SW480 (cell line): Measurements from ENCODE around the gene ARHGDIG.
"Not testable (repeated sequence)": the region's sequence is repeated elsewhere in the genome, so short reads cannot be mapped to it uniquely, and the experiment has no call there.

Experiments
- DNase-seq: peaks from one replicate; pipeline ENCODE4 v3.0.0-alpha.2; 2016; ENCODE audit warnings: low spot score

ARHGDIG gene

GRCh38 chr16:330741-331140, 50.4 kb downstream of the ARHGDIG start:
- DNase-seq, result no peak

GRCh38 chr16:331181-331814, 50.9 kb downstream of the ARHGDIG start:
- DNase-seq, result not testable (repeated sequence)
